Loucy (cell line): ENCODE measurements around the gene SATB2.

Source experiments
- CTCF ChIP-seq: fragments of 200-600 bp; sonication (generic); conservative IDR thresholded peaks from 2 replicates; pipeline ENCODE4 v1.5.1; 2014; ENCODE audit warnings: mild to moderate bottlenecking, antibody characterized with exemption, low read length
- EZH2phosphoT487 ChIP-seq: fragments of 200-600 bp; IDR thresholded peaks from 2 replicates; pipeline ENCODE4 v1.6.1; 2018; ENCODE audit warnings: antibody characterized with exemption, mild to moderate bottlenecking, moderate library complexity, borderline replicate concordance

- TF ChIP-seq CTCF (no peak), EZH2phosphoT487 (no peak)
Observed at GRCh38 chr2:199465390-199465789, 7.7 kb upstream of the SATB2 start.
